T-cell (primary cell): ENCODE measurements around the gene LSS. TPM values are rescaled to one million over a fixed set of nuclear protein-coding genes. Genes with fewer than 3 reads are reported as not detected.
A peak's percentile ranks its signal among the peaks of the same experiment; 100 is the strongest.

Experiments
- ATAC-seq, 4 experiments: fragments of 200-7000 bp in 3 of 4; fragments of 150-1000 bp in 1 of 4; cut with Tn5 transposase; replicated peaks in 1 of 4; 1 replicate in 3 of 4; 2 replicates in 1 of 4; pipeline ENCODE4 v1.10.0; 2021; ENCODE audit warnings: moderate library complexity in 3 of 4, mild to moderate bottlenecking in 2 of 4, moderate number of reproducible peaks in 1 of 4
- CTCF ChIA-PET, 2 donors: fragments of 300-600 bp; sonication (Branson Sonifier 250); formaldehyde crosslinking; loops; one replicate each; lab custom pipeline; 2022; ENCODE audit warnings: antibody characterized with exemption in 2 of 2; lab: Charles Lee
- POLR2A ChIA-PET, 2 donors: fragments of 300-600 bp; sonication (Branson Sonifier 250); formaldehyde crosslinking; loops; one replicate each; lab custom pipeline; 2022; ENCODE audit warnings: antibody characterized with exemption in 2 of 2; lab: Charles Lee
- DNase-seq, 35 experiments: peaks; one replicate each; pipeline versions ENCODE4 v3.0.0 to v3.0.0-alpha.2; 2013 to 2023
- H3K27ac ChIP-seq: one replicate; pipeline ENCODE4 v1.5.1; 2013; ENCODE audit warnings: low read length
- H3K27me3 ChIP-seq, 2 experiments: replicated peaks in 1 of 2; 1 replicate in 1 of 2; 2 replicates in 1 of 2; pipeline versions ENCODE4 v1.6.1 to v1.7.0; 2013; ENCODE audit warnings: low read length in 1 of 2, mixed read lengths in 1 of 2; ENCODE audit not compliant: control insufficient read depth in 2 of 2, insufficient read depth in 2 of 2; ENCODE audit errors: extremely low read depth in 1 of 2
- H3K36me3 ChIP-seq, 2 donors: 1 replicate in 1 of 2; 2 replicates in 1 of 2; pipeline versions ENCODE4 v1.6.1 to v1.7.0; 2013; ENCODE audit warnings: low read length in 1 of 2; ENCODE audit not compliant: control insufficient read depth in 2 of 2, insufficient read depth in 1 of 2; ENCODE audit errors: extremely low read depth in 1 of 2
- H3K4me1 ChIP-seq, 2 experiments: 1 replicate in 1 of 2; 2 replicates in 1 of 2; pipeline versions ENCODE4 v1.6.1 to v1.7.0; 2013; ENCODE audit warnings: low read length in 2 of 2, mixed read lengths in 1 of 2; ENCODE audit not compliant: insufficient read depth in 2 of 2, control insufficient read depth in 1 of 2; ENCODE audit errors: extremely low read depth in 1 of 2
- H3K4me3 ChIP-seq, 2 donors: 1 replicate in 1 of 2; 2 replicates in 1 of 2; pipeline versions ENCODE4 v1.5.1 to v1.7.0; 2013; ENCODE audit warnings: mild to moderate bottlenecking in 2 of 2, low read length in 1 of 2, moderate library complexity in 1 of 2; ENCODE audit not compliant: control insufficient read depth in 1 of 2; ENCODE audit errors: extremely low read depth in 1 of 2
- H3K9me3 ChIP-seq: 2 replicates; pipeline ENCODE4 v1.7.0; 2013
- H3K27ac Mint-ChIP-seq, 2 donors: one replicate each; pipeline ENCODE4 v1.8.0; 2020 to 2021; ENCODE audit warnings: mild to moderate bottlenecking in 2 of 2, mixed read lengths in 2 of 2
- H3K27me3 Mint-ChIP-seq, 2 donors: one replicate each; pipeline ENCODE4 v1.8.0; 2021 to 2022; ENCODE audit warnings: mixed read lengths in 2 of 2
- H3K36me3 Mint-ChIP-seq: one replicate; pipeline ENCODE4 v1.8.0; 2021; ENCODE audit warnings: mixed read lengths
- H3K4me1 Mint-ChIP-seq, 3 donors: one replicate each; pipeline ENCODE4 v1.8.0; 2020 to 2022; ENCODE audit warnings: mixed read lengths in 3 of 3, mild to moderate bottlenecking in 1 of 3
- H3K4me3 Mint-ChIP-seq, 3 donors: one replicate each; pipeline ENCODE4 v1.8.0; 2020 to 2022; ENCODE audit warnings: mild to moderate bottlenecking in 3 of 3, mixed read lengths in 3 of 3, moderate library complexity in 3 of 3
- H3K9me3 Mint-ChIP-seq, 3 donors: one replicate each; pipeline ENCODE4 v1.8.0; 2020 to 2022; ENCODE audit warnings: mixed read lengths in 3 of 3
- WGBS: methylation state at CpG from one replicate; pipeline ENCODE4 v1.1.5; 2013; ENCODE audit warnings: missing lambda C conversion rate; ENCODE audit not compliant: insufficient coverage; 5-methylcytosine and 5-hydroxymethylcytosine counted together
- total RNA-seq, 35 experiments: library from RNA in 6 of 35; stranded (reverse) in 6 of 35; fragments of 120-200 nt in 1 of 35; gene quantifications; one replicate each; pipeline versions ENCODE4 v1.2.1 to v1.2.4 and lab custom pipeline; 2013 to 2026

Gene LSS
- total RNA-seq, 5 donors from 2014 or later (not counting 1 experiment from before 2014, with no cell fraction given): 41.3 to 63.0 (median 49.4) TPM

DNA sequence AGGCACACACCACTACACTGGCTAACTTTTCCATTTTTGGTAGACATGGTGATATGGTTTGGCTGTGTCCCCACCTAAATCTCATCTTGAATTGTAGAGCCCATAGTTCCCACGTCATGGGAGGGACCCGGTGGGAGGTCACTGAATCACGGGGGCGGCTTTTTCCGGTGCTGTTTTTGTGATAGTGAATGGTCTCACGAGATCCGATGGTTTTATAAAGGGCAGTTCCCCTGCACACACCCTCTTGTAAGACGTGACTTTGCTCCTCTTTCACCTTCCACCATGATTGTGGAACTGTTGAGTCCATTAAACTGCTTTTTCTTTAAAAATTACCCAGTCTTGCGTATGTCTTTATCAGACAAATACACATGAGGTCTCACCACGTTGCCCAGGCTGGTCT, 71.9 kb downstream of the LSS start:
- DNase-seq (no peak), ATAC-seq (no peak)
- Mint-ChIP-seq H3K4me3 (no peak overlapping the region), H3K36me3 (no peaks in the 10 kb centered on the region), H3K4me1 (no peaks in the 10 kb centered on the region), H3K27ac (no peak overlapping the region), H3K27me3 (no peaks in the 10 kb centered on the region), H3K9me3 (no peaks in the 10 kb centered on the region)
- POLR2A ChIA-PET: no interaction called here
- CTCF ChIA-PET: no interaction called here
- H3K27ac ChIP-seq: no peak overlapping the region
- peaks cover 0 to 10% of the 10 kb centered on the region in 2 experiments for H3K27me3 ChIP-seq
- peaks cover 0 to 2% of the 10 kb centered on the region in 2 donors for H3K36me3 ChIP-seq
- no peak overlapping the region for H3K4me3 ChIP-seq
- H3K4me1 ChIP-seq: peaks cover 0 to 8% of the 10 kb centered on the region in 2 experiments
- H3K9me3 ChIP-seq: no peaks in the 10 kb centered on the region
- WGBS: 50% methylated on average over 1 of the region's 10 CpGs

GRCh38 chr21:46156378-46156645, 72.3 kb downstream of the LSS start:
- no peak overlapping the region for H3K27ac Mint-ChIP-seq
- no peak overlapping the region for H3K4me3 Mint-ChIP-seq
- Histone ChIP-seq H3K4me1 (peaks cover 0 to 8% of the 10 kb centered on the region in 2 experiments), H3K9me3 (no peaks in the 10 kb centered on the region), H3K27ac (no peak overlapping the region), H3K27me3 (peaks cover 0 to 10% of the 10 kb centered on the region in 2 experiments), H3K4me3 (no peak overlapping the region), H3K36me3 (peaks cover 0 to 2% of the 10 kb centered on the region in 2 donors)
- CTCF ChIA-PET: no interaction called here
- DNase-seq: no peak
- ATAC-seq: no peak
- 90% methylated on average over 6 of the region's 7 CpGs for WGBS
- H3K9me3 Mint-ChIP-seq: no peaks in the 10 kb centered on the region
- H3K27me3 Mint-ChIP-seq: no peaks in the 10 kb centered on the region
- no peaks in the 10 kb centered on the region for H3K36me3 Mint-ChIP-seq
- H3K4me1 Mint-ChIP-seq: no peaks in the 10 kb centered on the region
- POLR2A ChIA-PET: no interaction called here

- ChIA-PET POLR2A (no interaction called here), CTCF (no interaction called here)
- ATAC-seq (no peak), DNase-seq (peak in 2 of 35 experiments; percentile 7 to 9)
- H3K27me3 ChIP-seq: peaks cover 0 to 11% of the 10 kb centered on the region in 2 experiments
- no peaks in the 10 kb centered on the region for H3K4me1 Mint-ChIP-seq
- H3K4me3 ChIP-seq: no peak within 1 kb of the TSS
- no peaks in the 10 kb centered on the region for H3K9me3 ChIP-seq
- H3K27ac Mint-ChIP-seq: no peak within 1 kb of the TSS
- 91% methylated on average over 34 of the region's 34 CpGs for WGBS
- H3K36me3 Mint-ChIP-seq: no peaks in the 10 kb centered on the region
- H3K4me1 ChIP-seq: peaks cover 0 to 8% of the 10 kb centered on the region in 2 experiments
- no peaks in the 10 kb centered on the region for H3K9me3 Mint-ChIP-seq
- H3K27me3 Mint-ChIP-seq: no peaks in the 10 kb centered on the region
- H3K27ac ChIP-seq: no peak within 1 kb of the TSS
- peaks cover 0 to 2% of the 10 kb centered on the region in 2 donors for H3K36me3 ChIP-seq
- H3K4me3 Mint-ChIP-seq: no peak within 1 kb of the TSS
Measured at GRCh38 chr21:46155514-46156377, 72.8 kb downstream of the LSS start, which contains the start of gene FTCD. TSS of gene FTCD (minus strand) at chr21:46155579. CDS start at chr21:46155523, 56 bp downstream.

- Histone ChIP-seq H3K27ac (no peak overlapping the region), H3K4me3 (no peak overlapping the region), H3K36me3 (peaks cover 0 to 2% of the 10 kb centered on the region in 2 donors), H3K4me1 (peaks cover 0 to 8% of the 10 kb centered on the region in 2 experiments), H3K9me3 (no peaks in the 10 kb centered on the region), H3K27me3 (peaks cover 0 to 18% of the 10 kb centered on the region in 2 experiments)
- no peak overlapping the region for H3K27ac Mint-ChIP-seq
- H3K36me3 Mint-ChIP-seq: no peaks in the 10 kb centered on the region
- H3K4me3 Mint-ChIP-seq: no peak overlapping the region
- peak in 2 of 35 experiments; percentile 3 to 14 for DNase-seq
- POLR2A ChIA-PET: no interaction called here
- no peaks in the 10 kb centered on the region for H3K9me3 Mint-ChIP-seq
- no peaks in the 10 kb centered on the region for H3K4me1 Mint-ChIP-seq
- ATAC-seq: no peak
- CTCF ChIA-PET: no interaction called here
- H3K27me3 Mint-ChIP-seq: no peaks in the 10 kb centered on the region
- WGBS: 89% methylated on average over 16 of the region's 16 CpGs
Measured at GRCh38 chr21:46154955-46155513, 73.5 kb downstream of the LSS start.

DNA sequence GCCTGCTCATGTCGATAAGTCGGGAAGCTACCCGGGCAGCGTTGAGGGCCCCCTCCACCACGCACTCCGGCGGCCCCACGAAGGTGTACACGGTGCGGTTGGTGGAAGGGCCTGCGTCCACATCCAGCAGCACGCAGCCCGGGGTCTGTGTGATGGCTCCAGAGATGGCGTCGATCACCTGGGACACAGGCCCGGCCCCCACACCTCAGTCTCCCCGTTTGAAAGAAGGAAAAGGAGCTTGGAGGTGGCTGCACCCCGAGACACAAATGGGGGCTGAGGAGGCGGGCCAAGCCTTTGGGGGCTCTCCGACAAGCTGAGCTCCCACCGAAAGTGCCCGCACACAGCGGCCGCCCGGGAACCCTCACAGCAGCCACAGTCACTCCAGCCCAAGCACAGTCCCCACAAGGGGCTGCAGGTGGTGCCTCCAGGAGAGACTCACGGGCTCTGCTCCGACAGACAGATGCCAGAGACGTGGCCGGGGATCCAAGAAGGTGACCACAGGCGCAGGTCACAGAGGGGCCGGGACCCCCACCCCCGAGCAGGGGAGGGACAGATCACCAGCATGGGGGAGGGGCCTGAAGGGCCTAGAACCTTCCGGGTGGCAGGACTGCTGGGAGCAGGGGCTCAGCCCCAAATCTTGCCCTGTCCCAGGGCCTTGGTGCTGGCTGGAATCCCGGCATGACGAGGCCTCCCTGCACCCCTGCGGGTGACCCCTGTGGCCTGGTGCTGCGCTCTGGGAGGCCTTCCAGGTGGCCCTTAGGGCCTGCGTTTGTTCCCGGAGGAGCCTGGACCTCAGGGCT, 74.2 kb downstream of the LSS start:
- H3K27ac Mint-ChIP-seq: no peak overlapping the region
- Histone ChIP-seq H3K9me3 (no peaks in the 10 kb centered on the region), H3K27me3 (peaks cover 0 to 18% of the 10 kb centered on the region in 2 experiments), H3K4me1 (peaks cover 0 to 8% of the 10 kb centered on the region in 2 experiments), H3K4me3 (no peak overlapping the region), H3K36me3 (no peaks in the 10 kb centered on the region), H3K27ac (no peak overlapping the region)
- ChIA-PET POLR2A (no interaction called here), CTCF (interaction anchor here in 1 of 2 donors (0.6 kb wide), 1 partner anchor 180 kb away, joined by 4 read pairs; no protein-coding TSS in a partner anchor)
- ATAC-seq (no peak), DNase-seq (peak in 2 of 35 experiments; percentile 10 to 20)
- WGBS: 90% methylated on average over 35 of the region's 39 CpGs
- H3K9me3 Mint-ChIP-seq: no peaks in the 10 kb centered on the region
- no peaks in the 10 kb centered on the region for H3K36me3 Mint-ChIP-seq
- no peaks in the 10 kb centered on the region for H3K4me1 Mint-ChIP-seq
- H3K27me3 Mint-ChIP-seq: no peaks in the 10 kb centered on the region
- H3K4me3 Mint-ChIP-seq: no peak overlapping the region
